ENCODE results near the gene WNT11.
A peak's percentile ranks its signal among the peaks of the same experiment; 100 is the strongest.

The WNT11 gene

DNA sequence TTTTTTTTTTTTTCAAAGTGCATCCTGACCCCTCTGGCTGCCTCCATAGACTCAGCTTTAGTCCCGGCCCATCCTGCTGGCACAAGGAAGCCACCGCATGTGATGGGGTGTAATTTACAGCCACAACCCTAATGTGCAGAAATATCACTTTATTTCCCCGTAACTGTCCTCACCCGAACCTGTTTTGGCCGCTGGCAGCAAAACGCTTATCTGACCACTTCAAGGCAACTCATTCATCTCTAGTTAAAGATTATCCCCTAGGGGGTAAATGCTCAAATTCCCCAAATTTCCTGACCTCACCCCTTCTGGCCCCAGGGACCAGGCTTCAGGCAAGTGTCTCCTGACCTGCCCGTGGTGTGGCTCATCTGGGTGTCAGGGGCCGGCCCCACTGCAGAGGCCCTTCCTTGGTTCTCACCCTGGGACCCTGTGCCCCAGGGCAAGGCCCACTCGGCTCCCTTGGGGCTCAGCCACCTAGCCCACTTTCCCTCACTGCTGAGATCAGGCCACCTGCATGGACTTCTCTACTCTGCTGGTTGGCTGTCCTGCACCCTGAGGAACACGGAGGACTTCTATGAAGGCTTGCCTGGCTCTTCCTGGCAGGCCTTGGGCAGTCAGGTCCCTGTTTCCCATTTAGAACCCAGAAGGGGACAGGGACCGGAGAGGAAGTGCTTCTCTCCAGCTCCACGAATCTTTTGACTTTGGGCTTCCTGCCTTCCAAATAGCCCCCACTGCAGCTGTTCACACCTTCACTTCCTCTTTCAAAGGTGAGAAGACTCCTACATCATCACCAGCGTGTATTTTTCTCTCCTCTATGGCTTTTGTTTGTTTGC, 53.3 kb downstream of the WNT11 start:
- Histone ChIP-seq H3K4me3 (peak overlapping the region; percentile 71), H3K27ac (peak overlapping the region in 1 of 2 donors; percentile 9)
- no peak for TF ChIP-seq CTCF (IDR thresholded peaks at IDR 0.05)
- no peak for DNase-seq (ENCODE audit: low spot score)

DNA sequence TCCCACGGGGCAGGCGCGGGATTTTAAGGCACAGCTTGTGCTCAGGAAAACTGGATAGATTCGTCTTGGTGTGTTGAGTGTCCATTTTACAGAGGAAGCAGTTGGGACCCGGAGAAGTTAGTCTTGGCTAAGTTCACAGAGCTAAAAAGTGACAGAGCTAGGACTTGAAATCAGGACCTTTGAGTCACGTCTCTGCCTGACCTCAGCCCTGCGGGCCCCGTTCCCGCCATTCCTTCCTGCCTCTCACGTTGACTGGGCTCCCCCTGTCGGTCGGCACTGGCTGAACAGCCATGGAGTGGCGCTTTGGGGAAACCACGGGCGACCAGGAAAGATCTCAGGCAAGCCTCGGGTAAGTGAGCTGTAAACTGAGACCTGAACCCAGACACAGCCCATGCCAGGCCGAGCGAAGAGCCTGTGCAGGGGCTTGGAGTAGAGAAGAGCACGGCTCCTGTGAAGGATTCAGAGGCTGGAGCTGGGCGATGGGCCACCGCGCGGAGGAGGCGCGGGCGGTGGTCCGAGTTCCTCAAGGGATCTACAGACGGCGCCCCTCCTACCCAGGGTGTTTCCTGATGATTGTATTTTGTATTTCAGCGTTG, 54.1 kb downstream of the WNT11 start:
- peak; percentile 88 for DNase-seq (ENCODE audit: low spot score)
- peak; percentile 91 for TF ChIP-seq CTCF (IDR thresholded peaks at IDR 0.05)
- Histone ChIP-seq H3K4me3 (peak overlapping the region; percentile 71), H3K27ac (no peak overlapping the region)

GRCh38 chr11:76151556-76152085, 54.7 kb downstream of the WNT11 start:
- DNase-seq (ENCODE audit: low spot score): no peak
- Histone ChIP-seq H3K4me3 (peak overlapping the region; percentile 71), H3K27ac (no peak overlapping the region)
- no peak for TF ChIP-seq CTCF (IDR thresholded peaks at IDR 0.05)

- Histone ChIP-seq H3K4me3 (no peak overlapping the region), H3K27ac (no peak overlapping the region)
- no peak for DNase-seq (ENCODE audit: low spot score)
- TF ChIP-seq CTCF (IDR thresholded peaks at IDR 0.05): no peak
These were observed 56.2 kb downstream of the WNT11 start for GRCh38 chr11:76150141-76150540.

DNA sequence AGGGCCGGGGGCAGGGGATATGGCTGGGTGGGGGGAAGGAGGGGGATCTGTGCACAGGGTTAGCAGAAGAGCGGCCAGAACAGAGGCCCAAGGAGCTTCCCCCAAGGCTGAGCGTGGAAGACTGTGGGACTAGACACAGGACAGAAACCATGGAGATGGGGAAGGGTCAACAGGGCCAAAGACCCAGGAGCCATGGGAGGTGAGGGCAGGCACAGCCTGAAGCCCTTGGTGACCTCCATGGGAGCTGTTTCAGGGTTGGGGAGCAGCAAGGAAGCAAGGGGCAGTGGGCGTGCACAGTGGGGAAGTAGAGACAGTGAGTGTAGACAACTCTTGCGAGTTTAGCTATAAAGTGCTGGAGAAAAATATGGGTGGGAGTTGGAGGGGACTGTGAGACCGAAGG, 56.6 kb downstream of the WNT11 start:
- DNase-seq (ENCODE audit: low spot score): peak; percentile 40
- no peak overlapping the region for H3K27ac ChIP-seq
- no peak for TF ChIP-seq CTCF (IDR thresholded peaks at IDR 0.05)
- no peak overlapping the region for H3K4me3 ChIP-seq

- Histone ChIP-seq H3K27ac (no peak overlapping the region), H3K4me3 (no peak overlapping the region)
- no peak for DNase-seq (ENCODE audit: low spot score)
- no peak for TF ChIP-seq CTCF (IDR thresholded peaks at IDR 0.05)
These were observed 57.2 kb downstream of the WNT11 start for GRCh38 chr11:76148941-76149613.
